Muscle layer of duodenum (tissue), 2 donors: ENCODE measurements around the gene PLA1A.
"Not testable (repeated sequence)": the region's sequence is repeated elsewhere in the genome, so short reads cannot be mapped to it uniquely, and the experiment has no call there.

Source experiments
- H3K27ac ChIP-seq: one replicate; pipeline ENCODE4 v1.7.0; 2013; ENCODE audit warnings: mild to moderate bottlenecking, low read length
- H3K27me3 ChIP-seq: one replicate; pipeline ENCODE4 v1.7.0; 2013; ENCODE audit warnings: low read depth, mild to moderate bottlenecking, control low read depth, low read length
- H3K36me3 ChIP-seq, 2 donors: one replicate each; pipeline ENCODE4 v1.7.0; 2013; ENCODE audit warnings: low read length in 2 of 2, control low read depth in 1 of 2, mild to moderate bottlenecking in 1 of 2; ENCODE audit not compliant: insufficient read depth in 2 of 2, control insufficient read depth in 1 of 2
- H3K4me1 ChIP-seq, 2 donors: one replicate each; pipeline ENCODE4 v1.7.0; 2013; ENCODE audit warnings: low read length in 2 of 2, mild to moderate bottlenecking in 2 of 2, control low read depth in 1 of 2, moderate library complexity in 1 of 2; ENCODE audit not compliant: insufficient read depth in 2 of 2, control insufficient read depth in 1 of 2
- H3K4me3 ChIP-seq, 2 donors: one replicate each; pipeline ENCODE4 v1.7.0; 2013; ENCODE audit warnings: low read length in 2 of 2, low read depth in 1 of 2, mild to moderate bottlenecking in 1 of 2
- H3K9me3 ChIP-seq, 2 donors: one replicate each; pipeline ENCODE4 v1.7.0; 2013; ENCODE audit warnings: low read length in 2 of 2, control low read depth in 1 of 2, mild to moderate bottlenecking in 1 of 2; ENCODE audit not compliant: control insufficient read depth in 1 of 2
- donor health status: healthy.

PLA1A gene, protein sequence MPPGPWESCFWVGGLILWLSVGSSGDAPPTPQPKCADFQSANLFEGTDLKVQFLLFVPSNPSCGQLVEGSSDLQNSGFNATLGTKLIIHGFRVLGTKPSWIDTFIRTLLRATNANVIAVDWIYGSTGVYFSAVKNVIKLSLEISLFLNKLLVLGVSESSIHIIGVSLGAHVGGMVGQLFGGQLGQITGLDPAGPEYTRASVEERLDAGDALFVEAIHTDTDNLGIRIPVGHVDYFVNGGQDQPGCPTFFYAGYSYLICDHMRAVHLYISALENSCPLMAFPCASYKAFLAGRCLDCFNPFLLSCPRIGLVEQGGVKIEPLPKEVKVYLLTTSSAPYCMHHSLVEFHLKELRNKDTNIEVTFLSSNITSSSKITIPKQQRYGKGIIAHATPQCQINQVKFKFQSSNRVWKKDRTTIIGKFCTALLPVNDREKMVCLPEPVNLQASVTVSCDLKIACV

DNA sequence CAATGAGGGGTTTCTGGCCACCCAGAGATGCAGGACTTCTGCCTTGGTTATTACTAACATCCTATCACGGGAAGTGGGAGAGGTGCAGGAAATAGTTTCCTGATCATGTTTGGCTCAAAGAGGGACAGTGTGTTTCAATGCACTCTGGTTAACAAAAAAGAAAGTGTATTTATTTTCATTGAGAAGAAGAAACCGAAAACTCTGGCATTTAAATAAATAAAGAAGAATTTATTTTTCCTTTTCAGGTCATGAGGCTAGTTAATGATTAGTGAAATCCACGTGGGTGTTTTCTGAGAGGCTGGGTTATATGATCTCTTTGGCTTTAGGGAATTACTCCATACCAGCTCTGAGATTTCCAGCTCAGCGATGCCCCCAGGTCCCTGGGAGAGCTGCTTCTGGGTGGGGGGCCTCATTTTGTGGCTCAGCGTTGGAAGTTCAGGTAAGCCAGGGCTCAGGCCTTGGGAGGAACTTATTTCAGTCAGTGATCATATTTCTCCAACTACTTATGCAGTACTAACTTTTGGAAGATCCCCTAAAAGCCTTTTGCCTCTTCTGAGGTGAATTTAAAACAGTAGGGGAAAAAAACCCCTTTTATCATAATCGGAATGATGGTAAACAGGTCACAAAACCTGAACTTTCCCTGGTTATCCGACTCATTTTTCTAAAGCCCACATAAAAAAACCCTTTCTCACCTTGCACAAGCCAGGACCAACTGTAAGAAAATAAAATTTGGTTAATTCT is at the start of gene PLA1A:
Gene PLA1A, plus strand, starts transcription at position 338 of the 741 bp plus-strand sequence. Its CDS starts 29 bp downstream, at position 367.
- Histone ChIP-seq H3K9me3 (no peaks in the 10 kb centered on the region), H3K4me3 (no peak within 1 kb of the TSS), H3K36me3 (no peaks in the 10 kb centered on the region), H3K4me1 (no peaks in the 10 kb centered on the region), H3K27ac (no peak within 1 kb of the TSS), H3K27me3 (no peaks in the 10 kb centered on the region)

- Histone ChIP-seq H3K36me3 (no peaks in the 10 kb centered on the region), H3K4me3 (no peak overlapping the region), H3K27me3 (no peaks in the 10 kb centered on the region), H3K4me1 (no peaks in the 10 kb centered on the region), H3K9me3 (no peaks in the 10 kb centered on the region), H3K27ac (no peak overlapping the region)
These were observed 49.3 kb upstream of the PLA1A start for GRCh38 chr3:119548341-119548740.

- no peaks in the 10 kb centered on the region for H3K27me3 ChIP-seq
- H3K9me3 ChIP-seq, result no peaks in the 10 kb centered on the region
- H3K36me3 ChIP-seq, result no peaks in the 10 kb centered on the region
- H3K27ac ChIP-seq, result no peak overlapping the region
- no peaks in the 10 kb centered on the region for H3K4me1 ChIP-seq
- H3K4me3 ChIP-seq, result no peak overlapping the region
These were observed 47.3 kb upstream of the PLA1A start for GRCh38 chr3:119550192-119550910.

DNA sequence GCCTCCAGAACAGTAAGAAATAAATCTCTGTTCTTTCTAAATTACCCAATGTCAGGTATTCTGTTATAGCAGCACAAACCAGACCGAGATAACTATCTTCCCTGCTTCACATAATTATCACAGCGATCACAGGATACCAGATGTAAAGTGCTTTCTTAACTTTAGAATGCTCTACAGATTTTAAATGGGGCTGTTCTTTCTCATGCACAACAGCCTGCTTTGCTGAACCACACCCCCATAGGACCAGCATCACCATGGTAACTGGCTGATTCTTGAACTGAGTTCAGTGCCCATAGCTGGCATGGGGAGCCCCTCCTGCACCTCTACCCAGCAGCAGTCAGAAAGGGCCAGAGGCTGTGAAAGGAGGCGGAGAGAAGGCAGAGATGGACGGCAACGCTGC is 46.1 kb upstream of the PLA1A start:
- Histone ChIP-seq H3K27ac (no peak overlapping the region), H3K27me3 (no peaks in the 10 kb centered on the region), H3K9me3 (no peaks in the 10 kb centered on the region), H3K4me1 (no peaks in the 10 kb centered on the region), H3K4me3 (no peak overlapping the region), H3K36me3 (no peaks in the 10 kb centered on the region)

GRCh38 chr3:119552928-119553327 is 44.8 kb upstream of the PLA1A start:
- not testable (repeated sequence) for H3K4me1 ChIP-seq, H3K4me3 ChIP-seq, H3K27ac ChIP-seq, H3K36me3 ChIP-seq, H3K9me3 ChIP-seq, H3K27me3 ChIP-seq

DNA sequence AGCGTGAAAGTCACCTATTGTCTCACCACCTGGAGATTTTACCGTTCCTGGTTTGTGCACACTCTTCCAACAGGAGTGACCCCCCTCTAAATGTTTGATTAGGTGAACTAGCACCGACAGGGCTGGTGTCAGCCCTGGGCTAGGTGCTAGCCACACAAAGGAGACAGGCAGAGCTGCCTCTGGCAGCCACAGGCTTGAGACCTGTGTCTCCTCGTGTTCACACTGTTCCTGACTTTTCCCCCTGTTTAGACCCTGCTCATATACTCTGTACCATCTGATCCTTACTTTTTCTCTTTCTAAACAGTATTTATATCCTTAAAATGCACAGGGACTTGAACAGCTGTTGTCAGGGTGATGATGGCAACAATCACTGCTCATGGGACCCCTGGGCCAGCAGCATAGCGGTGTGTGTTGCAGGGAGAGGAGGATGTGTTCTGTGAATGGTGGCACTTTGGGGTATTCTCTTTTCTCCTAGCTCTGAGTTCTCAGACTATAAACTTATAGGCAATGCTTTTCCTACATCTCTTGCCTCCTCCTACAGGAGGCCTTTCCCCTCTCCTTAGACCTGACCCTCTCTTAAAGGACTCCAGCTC is 43.8 kb upstream of the PLA1A start:
- Histone ChIP-seq H3K4me1 (no peaks in the 10 kb centered on the region), H3K27me3 (no peaks in the 10 kb centered on the region), H3K9me3 (no peaks in the 10 kb centered on the region), H3K27ac (no peak overlapping the region), H3K36me3 (no peaks in the 10 kb centered on the region), H3K4me3 (no peak overlapping the region)

DNA sequence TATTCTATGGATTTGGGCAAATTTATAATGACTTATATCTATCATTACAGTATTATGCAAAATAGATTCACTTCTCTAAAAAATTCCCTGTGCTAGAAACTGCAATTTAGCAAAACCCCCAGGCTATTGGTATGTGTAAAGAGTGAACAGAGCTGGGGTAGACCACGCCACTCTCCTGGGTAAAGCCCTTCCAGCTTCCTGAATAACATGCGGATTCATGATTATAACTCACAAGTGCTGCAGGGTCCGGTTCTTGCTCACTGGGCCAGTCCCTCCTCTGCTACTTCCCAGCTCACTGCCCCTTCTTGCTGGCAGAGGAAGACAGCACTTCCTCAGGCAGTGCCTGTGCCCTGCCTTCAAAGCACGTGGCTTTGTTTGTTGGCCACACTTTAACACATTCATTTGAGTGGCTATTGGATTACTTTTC is 42.4 kb upstream of the PLA1A start:
- Histone ChIP-seq H3K4me1 (no peaks in the 10 kb centered on the region), H3K4me3 (no peak overlapping the region), H3K27ac (no peak overlapping the region), H3K27me3 (no peaks in the 10 kb centered on the region), H3K36me3 (no peaks in the 10 kb centered on the region), H3K9me3 (no peaks in the 10 kb centered on the region)

- no peaks in the 10 kb centered on the region for H3K27me3 ChIP-seq
- H3K36me3 ChIP-seq, result no peaks in the 10 kb centered on the region
- no peaks in the 10 kb centered on the region for H3K4me1 ChIP-seq
- no peak overlapping the region for H3K4me3 ChIP-seq
- H3K9me3 ChIP-seq, result no peaks in the 10 kb centered on the region
- no peak overlapping the region for H3K27ac ChIP-seq
These were observed 41.8 kb upstream of the PLA1A start for GRCh38 chr3:119555929-119556328.

- Histone ChIP-seq H3K27me3 (no peaks in the 10 kb centered on the region), H3K36me3 (no peaks in the 10 kb centered on the region), H3K9me3 (no peaks in the 10 kb centered on the region), H3K4me1 (no peaks in the 10 kb centered on the region), H3K4me3 (no peak overlapping the region), H3K27ac (no peak overlapping the region)
These were observed 40.4 kb upstream of the PLA1A start for GRCh38 chr3:119557192-119557876.

- no peak overlapping the region for H3K27ac ChIP-seq
- H3K4me1 ChIP-seq, result no peaks in the 10 kb centered on the region
- H3K27me3 ChIP-seq, result no peaks in the 10 kb centered on the region
- H3K36me3 ChIP-seq, result no peaks in the 10 kb centered on the region
- H3K9me3 ChIP-seq, result no peaks in the 10 kb centered on the region
- H3K4me3 ChIP-seq, result no peak overlapping the region
These were observed 39.8 kb upstream of the PLA1A start for GRCh38 chr3:119557877-119558269.
